ENCODE results near the gene HNRNPDL. TPM values are rescaled to one million over a fixed set of nuclear protein-coding genes. Genes with fewer than 3 reads are reported as not detected.
"Not testable (repeated sequence)": the region's sequence is repeated elsewhere in the genome, so short reads cannot be mapped to it uniquely, and the experiment has no call there.

HNRNPDL gene
- total and polyA plus RNA-seq, 12 donors, result 129 to 184 (median 151) TPM

GRCh38 chr4:82398263-82398662 is 32.0 kb downstream of the HNRNPDL start:
- H3K27me3 ChIP-seq, result no peaks in the 10 kb centered on the region
- H3K4me1 ChIP-seq, result no peaks in the 10 kb centered on the region
- H3K9me3 ChIP-seq, result no peaks in the 10 kb centered on the region
- ATAC-seq, result no peak
- H3K36me3 ChIP-seq, result no peaks in the 10 kb centered on the region
- WGBS, 2 donors, result 88 to 90% methylated on average over 1 of the region's 1 CpG
- intact Hi-C loops (cut with DNase I), result no loop called here
- no peak overlapping the region for H3K4me3 ChIP-seq
- TF ChIP-seq CTCF (IDR thresholded peaks at IDR 0.05), result no peak
- H3K27ac ChIP-seq, result no peak overlapping the region
- no peak for DNase-seq

- no peak for TF ChIP-seq CTCF (IDR thresholded peaks at IDR 0.05)
- no peaks in the 10 kb centered on the region for H3K36me3 ChIP-seq
Measured at GRCh38 chr4:82397527-82397926, 32.7 kb downstream of the HNRNPDL start.

GRCh38 chr4:82394896-82395295 is 35.4 kb downstream of the HNRNPDL start:
- H3K9me3 ChIP-seq, result no peaks in the 10 kb centered on the region
- intact Hi-C loops (cut with DNase I), result loop anchor here in 1 of 10 donors (1.0 kb wide), 1 partner anchor 26 kb away; no protein-coding TSS in a partner anchor
- 91 to 95% methylated on average over 3 of the region's 3 CpGs for WGBS, 2 donors
- TF ChIP-seq CTCF (IDR thresholded peaks at IDR 0.05), result no peak
- DNase-seq, result no peak
- no peaks in the 10 kb centered on the region for H3K36me3 ChIP-seq
- no peak for ATAC-seq
- no peak overlapping the region for H3K4me3 ChIP-seq
- H3K4me1 ChIP-seq, result no peaks in the 10 kb centered on the region
- H3K27me3 ChIP-seq, result no peaks in the 10 kb centered on the region
- no peak overlapping the region for H3K27ac ChIP-seq

More at GRCh38 chr4:82397527-82397926, 32.7 kb downstream of the HNRNPDL start:
- WGBS, 2 donors, result 79 to 87% methylated on average over 3 of the region's 3 CpGs
- Histone ChIP-seq H3K27ac (no peak overlapping the region), H3K4me1 (no peaks in the 10 kb centered on the region), H3K27me3 (no peaks in the 10 kb centered on the region), H3K9me3 (no peaks in the 10 kb centered on the region), H3K4me3 (no peak overlapping the region)
- DNase-seq (no peak), ATAC-seq (no peak)
- intact Hi-C loops (cut with DNase I), result no loop called here

GRCh38 chr4:82390061-82390460 is 40.2 kb downstream of the HNRNPDL start:
- DNase-seq; H3K9me3 ChIP-seq; intact Hi-C loops (cut with DNase I); ATAC-seq; H3K4me3 ChIP-seq; H3K27ac ChIP-seq; H3K27me3 ChIP-seq; H3K36me3 ChIP-seq: not testable (repeated sequence)
- H3K4me1 ChIP-seq, result peaks cover 0 to 12% (median 0%) of the 10 kb centered on the region in 9 donors
- 87 to 93% methylated on average over 9 of the region's 9 CpGs for WGBS, 2 donors

- intact Hi-C loops (cut with DNase I), result loop anchor here in 2 of 10 donors (5.0 kb wide), 1 partner anchor 39 kb away; no protein-coding TSS in a partner anchor
- Histone ChIP-seq H3K27ac (peak overlapping the region in 3 of 10 donors; percentile 0 to 33 (median 32)), H3K27me3 (no peaks in the 10 kb centered on the region), H3K9me3 (no peaks in the 10 kb centered on the region), H3K4me3 (no peak overlapping the region), H3K36me3 (peaks cover 0 to 5% (median 0%) of the 10 kb centered on the region in 9 donors), H3K4me1 (peaks cover 0 to 12% (median 0%) of the 10 kb centered on the region in 9 donors)
- DNase-seq (no peak), ATAC-seq (peak in 6 of 8 donors; percentile 52 to 87 (median 72))
- WGBS, 2 donors, result 48 to 58% methylated on average over 1 of the region's 1 CpG
- peak in 6 of 9 donors; percentile 14 to 45 (median 43) for TF ChIP-seq CTCF (IDR thresholded peaks at IDR 0.05)
Measured at GRCh38 chr4:82388405-82388804, 41.9 kb downstream of the HNRNPDL start.

- not testable (repeated sequence) for ATAC-seq, DNase-seq, H3K27me3 ChIP-seq, H3K27ac ChIP-seq, H3K9me3 ChIP-seq, H3K36me3 ChIP-seq, H3K4me3 ChIP-seq
- intact Hi-C loops (cut with DNase I), result loop anchor here in 2 of 10 donors (5.0 kb wide), 1 partner anchor 41 kb away; no protein-coding TSS in a partner anchor
- 95 to 99% methylated on average over 8 of the region's 8 CpGs for WGBS, 2 donors
- H3K4me1 ChIP-seq, result peaks cover 0 to 30% (median 3%) of the 10 kb centered on the region in 9 donors
Measured at GRCh38 chr4:82386312-82386711, 44.0 kb downstream of the HNRNPDL start.

Data from heart right ventricle (tissue), 16 donors.